Endothelial cell of umbilical vein (primary cell): ENCODE data around the gene PRRG2. TPM values are rescaled to one million over a fixed set of nuclear protein-coding genes. Genes with fewer than 3 reads are reported as not detected.

Experiments used
- BruUV-seq: library from RNA; stranded (reverse); fragments of 400-500 nt; replicated peaks from 2 replicates; lab custom pipeline; 2021; lab: Mats Ljungman, UMichigan
- CTCF ChIA-PET: fragments of 300-600, 350-600 bp; sonication (Branson Sonifier 250); formaldehyde crosslinking; loops from one replicate; lab custom pipeline; 2021; ENCODE audit warnings: antibody characterized with exemption, inconsistent platforms; lab: Charles Lee
- POLR2A ChIA-PET: fragments of 300-600, 350-600 bp; sonication (Branson Sonifier 250); formaldehyde crosslinking; loops from one replicate; lab custom pipeline; 2021; ENCODE audit warnings: antibody characterized with exemption, inconsistent platforms; lab: Charles Lee
- DNase-seq: peaks from one replicate; pipeline ENCODE4 v3.0.0-alpha.2; 2011; ENCODE audit warnings: low read depth, low spot score
- FAIRE-seq: peaks from 2 replicates; lab custom pipeline; 2011; peaks lifted over from hg19 to GRCh38; lab: Jason Lieb, UNC
- H2AFZ ChIP-seq: 2 replicates; pipeline ENCODE4 v1.6.0; 2012; ENCODE audit warnings: low read depth, low read length, control low read depth, inconsistent platforms
- H3K27ac ChIP-seq: 2 replicates; pipeline ENCODE4 v1.5.1; 2011; ENCODE audit warnings: low read depth, mild to moderate bottlenecking, control low read depth, low read length, moderate library complexity; ENCODE audit not compliant: insufficient read depth
- H3K27me3 ChIP-seq, 2 experiments: 2 replicates each; pipeline versions ENCODE4 v1.6.0 to v1.6.1; 2011; ENCODE audit warnings: low read length in 2 of 2, mixed read lengths in 1 of 2; ENCODE audit not compliant: control insufficient read depth in 2 of 2, insufficient read depth in 2 of 2
- H3K36me3 ChIP-seq, 2 experiments: 2 replicates in 1 of 2; 3 replicates in 1 of 2; pipeline ENCODE4 v1.5.1; 2011; ENCODE audit warnings: low read length in 2 of 2, mild to moderate bottlenecking in 1 of 2, moderate library complexity in 1 of 2; ENCODE audit not compliant: control insufficient read depth in 2 of 2, insufficient read depth in 2 of 2; ENCODE audit errors: extremely low read depth in 1 of 2
- H3K4me1 ChIP-seq: 3 replicates; pipeline ENCODE4 v1.5.1; 2011; ENCODE audit warnings: mild to moderate bottlenecking, low read length; ENCODE audit not compliant: control insufficient read depth, insufficient read depth; ENCODE audit errors: extremely low read depth
- H3K4me2 ChIP-seq: 2 replicates; pipeline ENCODE4 v1.6.1; 2011; ENCODE audit warnings: low read length, control low read depth, mixed read lengths; ENCODE audit not compliant: insufficient read depth
- H3K4me3 ChIP-seq, 3 experiments: fragments of 200-600 bp in 1 of 3; sonication (generic), shearing (Covaris generic) in 1 of 3; replicated peaks in 1 of 3; 2 replicates each; pipeline ENCODE4 v1.5.1; 2011 to 2016; ENCODE audit warnings: control low read depth in 3 of 3, low read length in 3 of 3, mild to moderate bottlenecking in 2 of 3, inconsistent platforms in 1 of 3, low read depth in 1 of 3, moderate library complexity in 1 of 3; ENCODE audit not compliant: insufficient read depth in 1 of 3
- H3K79me2 ChIP-seq: 2 replicates; pipeline ENCODE4 v1.6.0; 2012; ENCODE audit warnings: low read length, inconsistent platforms; ENCODE audit not compliant: control insufficient read depth, insufficient read depth
- H3K9ac ChIP-seq: replicated peaks from 2 replicates; pipeline ENCODE3; 2011; ENCODE audit warnings: low read length, control low read depth; ENCODE audit not compliant: insufficient read depth; ENCODE audit errors: extremely low read depth
- H3K9me1 ChIP-seq: replicated peaks from 3 replicates; pipeline ENCODE4 v1.6.0; 2011; ENCODE audit warnings: mild to moderate bottlenecking, low read length; ENCODE audit not compliant: control insufficient read depth, insufficient read depth; ENCODE audit errors: extremely low read depth
- H3K9me3 ChIP-seq: replicated peaks from 2 replicates; pipeline ENCODE4 v1.5.1; 2012; ENCODE audit warnings: low read length, inconsistent platforms; ENCODE audit not compliant: control insufficient read depth, insufficient read depth
- H4K20me1 ChIP-seq: replicated peaks from 2 replicates; pipeline ENCODE3; 2011; ENCODE audit warnings: mild to moderate bottlenecking, low read length; ENCODE audit not compliant: control insufficient read depth, insufficient read depth; ENCODE audit errors: extremely low read depth
- CTCF ChIP-seq, 2 donors: IDR thresholded peaks; 1 replicate in 1 of 2; 2 replicates in 1 of 2; pipeline ENCODE4 v1.5.1; 2011; ENCODE audit warnings: low read length in 2 of 2, mild to moderate bottlenecking in 2 of 2, moderate library complexity in 2 of 2, control low read depth in 1 of 2, inconsistent platforms in 1 of 2, low read depth in 1 of 2; ENCODE audit not compliant: insufficient read depth in 1 of 2; ENCODE audit errors: extremely low read depth in 1 of 2
- EZH2 ChIP-seq: IDR thresholded peaks from 2 replicates; pipeline ENCODE4 v1.6.1; 2012; ENCODE audit warnings: borderline replicate concordance, low read depth, mild to moderate bottlenecking, moderate library complexity, low read length, inconsistent platforms; ENCODE audit not compliant: severe bottlenecking
- FOS ChIP-seq: IDR thresholded peaks from 2 replicates; pipeline ENCODE4 v1.6.1; 2011; ENCODE audit warnings: mild to moderate bottlenecking, low read length, moderate library complexity, borderline replicate concordance; ENCODE audit not compliant: insufficient read depth
- GATA2 ChIP-seq: IDR thresholded peaks from 2 replicates; pipeline ENCODE4 v1.7.0; 2011; ENCODE audit warnings: low read depth, mild to moderate bottlenecking, moderate library complexity, mixed read lengths, low read length; ENCODE audit not compliant: insufficient read length, insufficient read depth
- JUN ChIP-seq: IDR thresholded peaks from 2 replicates; pipeline ENCODE4 v1.6.1; 2011; ENCODE audit warnings: borderline replicate concordance, low read depth; ENCODE audit not compliant: insufficient read length, insufficient read depth
- MAX ChIP-seq: IDR thresholded peaks from 2 replicates; pipeline ENCODE4 v1.6.1; 2011; ENCODE audit not compliant: insufficient read depth, insufficient read length
- MYC ChIP-seq: IDR thresholded peaks from one replicate; pipeline ENCODE4 v1.6.1; 2011; ENCODE audit warnings: mild to moderate bottlenecking, low read depth, low read length
- POLR2A ChIP-seq: IDR thresholded peaks from 2 replicates; pipeline ENCODE4 v1.6.1; 2012; ENCODE audit warnings: low read depth, mild to moderate bottlenecking, control low read depth, low read length
- POLR2AphosphoS5 ChIP-seq: IDR thresholded peaks from 2 replicates; pipeline ENCODE4 v1.6.1; 2012; ENCODE audit warnings: low read depth, mild to moderate bottlenecking, control low read depth, low read length, moderate library complexity; ENCODE audit not compliant: insufficient read depth
- dilution Hi-C: fragments of 300-500 bp; cut with MboI; formaldehyde crosslinking; loops from one replicate; pipeline ENCODE4 v1.15.0; 2019; ENCODE audit warnings: low sequenced_read_pairs; ENCODE audit not compliant: extremely low pct_ligation_motif_present
- intact Hi-C: fragments of 100-400 bp; cut with micrococcal nuclease; formaldehyde crosslinking; loops from one replicate; pipeline ENCODE4 v1.10.0; 2022
- polyA plus RNA-seq, 4 experiments: library from polyadenylated mRNA; depleted of rRNA in 3 of 4; stranded (reverse) in 3 of 4; unstranded in 1 of 4; fragments of >200 nt; gene quantifications; 2 replicates each; pipeline versions ENCODE4 v1.2.1 to v1.2.3, GENCODE V29; 2011 to 2012; ENCODE audit warnings: missing spikeins in 1 of 4
- small RNA-seq: library from RNA; depleted of rRNA; stranded (forward); fragments of <200 nt; gene quantifications from one replicate; pipeline ENCODE3, GENCODE V24; 2012; ENCODE audit warnings: low replicate concordance, low read depth; ENCODE audit not compliant: insufficient read depth, insufficient read length
- total RNA-seq: library from RNA; stranded (reverse); gene quantifications from 2 replicates; pipeline ENCODE4 v1.2.3, GENCODE V29; 2021

PRRG2 gene
- total and polyA plus RNA-seq, 2 donors (not counting 3 experiments of a cell fraction or from before 2014, with no cell fraction given) = 2.6 to 2.9 TPM

GRCh38 chr19:49640113-49640898, 59.2 kb downstream of the PRRG2 start, which contains the start of gene RRAS:
TSS of gene RRAS (minus strand) at chr19:49640143. CDS start at chr19:49640098, 45 bp downstream.
- FAIRE-seq (peak; percentile 100), DNase-seq (peak; percentile 100)
- Histone ChIP-seq H3K36me3 (peaks cover 0 to 1% of the 10 kb centered on the region in 2 experiments), H3K27me3 (no peaks in the 10 kb centered on the region), H3K4me1 (peaks cover 33% of the 10 kb centered on the region), H2AFZ (no peak within 1 kb of the TSS), H4K20me1 (no peaks in the 10 kb centered on the region), H3K4me2 (peak within 1 kb of the TSS; percentile 68), H3K9me3 (no peaks in the 10 kb centered on the region), H3K27ac (peak within 1 kb of the TSS; percentile 99), H3K9ac (peak within 1 kb of the TSS; percentile 99), H3K79me2 (peaks cover 46% of the 10 kb centered on the region), H3K9me1 (no peaks in the 10 kb centered on the region), H3K4me3 (peak within 1 kb of the TSS; percentile 57 to 83 (median 72))
- BruUV-seq = no TSS peak
- ChIA-PET POLR2A (interaction anchor here (0.5 to 1.9 kb wide), 17 partner anchors 9 to 375 kb away, joined by 3 to 15 read pairs (median 5); partner anchors contain the start of genes AP2A1, NOSIP, PRMT1 and RCN3), CTCF (interaction anchor here (0.6 to 1.5 kb wide), 11 partner anchors 9 to 94 kb away, joined by 3 to 11 read pairs (median 4); no protein-coding TSS in a partner anchor)
- intact Hi-C loops = loop anchor here (1.0 to 5.0 kb wide), 11 partner anchors 25 to 288 kb away; partner anchors contain the start of genes AKT1S1, ALDH16A1, ATF5 and BCL2L12
- TF ChIP-seq EZH2 = no peak
- no peak for TF ChIP-seq MAX
- TF ChIP-seq MYC = no peak
- no peak for TF ChIP-seq GATA2
- TF ChIP-seq CTCF (IDR thresholded peaks at IDR 0.05; ENCODE audit: extremely low read depth in 1 of 2, insufficient read depth in 1 of 2, low read depth in 1 of 2, low read length in 2 of 2) = no peak
- peak; percentile 82 for TF ChIP-seq FOS
- peak; percentile 93 for TF ChIP-seq POLR2A
- TF ChIP-seq POLR2AphosphoS5 = peak; percentile 93
- TF ChIP-seq JUN = peak; percentile 81
- dilution Hi-C loops = no loop called here

Small RNA genes within 50 kb of the gene (small RNA-seq; reads per million reads assigned to genes)
- not detected for gene RF00019

Other genes with a start within 250 kb of the PRRG2 start
- gene CD37, start 245.9 kb upstream of the PRRG2 start, total RNA-seq = not detected in 2 replicates
- gene CD37, start 245.9 kb upstream of the PRRG2 start, polyA plus RNA-seq = not detected in 2 replicates
- gene TEAD2, start 218.9 kb upstream of the PRRG2 start, total RNA-seq = 89.4 and 93.3 TPM in 2 replicates
- 60.3 and 60.9 TPM in 2 replicates for gene TEAD2, start 218.9 kb upstream of the PRRG2 start, polyA plus RNA-seq
- gene DKKL1, start 217.4 kb upstream of the PRRG2 start, total RNA-seq = not detected in 2 replicates
- gene DKKL1, start 217.4 kb upstream of the PRRG2 start, polyA plus RNA-seq = 0.21 and 0.35 TPM in 2 replicates
- not detected in 2 replicates for gene KASH5, start 193.1 kb upstream of the PRRG2 start, total RNA-seq
- gene KASH5, start 193.1 kb upstream of the PRRG2 start, polyA plus RNA-seq = 0.03 TPM in 1 of 2 replicates, not detected in the other
- gene PTH2, start 157.9 kb upstream of the PRRG2 start, total RNA-seq = not detected in 2 replicates
- gene PTH2, start 157.9 kb upstream of the PRRG2 start, polyA plus RNA-seq = not detected in 2 replicates
- gene GFY, start 155.9 kb upstream of the PRRG2 start, total RNA-seq = not detected in 2 replicates
- not detected in 2 replicates for gene GFY, start 155.9 kb upstream of the PRRG2 start, polyA plus RNA-seq
- 0.13 and 0.25 TPM in 2 replicates for gene SLC17A7, start 139.8 kb upstream of the PRRG2 start, total RNA-seq
- 0.06 and 0.07 TPM in 2 replicates for gene SLC17A7, start 139.8 kb upstream of the PRRG2 start, polyA plus RNA-seq
- gene PIH1D1, start 129.5 kb upstream of the PRRG2 start, total RNA-seq = 84.1 and 86.9 TPM in 2 replicates
- gene PIH1D1, start 129.5 kb upstream of the PRRG2 start, polyA plus RNA-seq = 72.6 and 83.2 TPM in 2 replicates
- gene ALDH16A1, start 128.1 kb upstream of the PRRG2 start, total RNA-seq = 27.6 and 38.8 TPM in 2 replicates
- gene ALDH16A1, start 128.1 kb upstream of the PRRG2 start, polyA plus RNA-seq = 33.2 and 42.3 TPM in 2 replicates
- 4.7 and 5.7 TPM in 2 replicates for gene FLT3LG, start 107.1 kb upstream of the PRRG2 start, total RNA-seq
- 5.0 and 5.6 TPM in 2 replicates for gene FLT3LG, start 107.1 kb upstream of the PRRG2 start, polyA plus RNA-seq
- gene RPL13A, start 93.7 kb upstream of the PRRG2 start, total RNA-seq = 2,291 and 2,318 TPM in 2 replicates
- 4,148 and 5,694 TPM in 2 replicates for gene RPL13A, start 93.7 kb upstream of the PRRG2 start, polyA plus RNA-seq
- 1,764 and 1,843 TPM in 2 replicates for gene RPS11, start 84.9 kb upstream of the PRRG2 start, total RNA-seq
- 4,411 and 4,760 TPM in 2 replicates for gene RPS11, start 84.9 kb upstream of the PRRG2 start, polyA plus RNA-seq
- gene FCGRT, start 68.7 kb upstream of the PRRG2 start, total RNA-seq = 98.2 and 134 TPM in 2 replicates
- gene FCGRT, start 68.7 kb upstream of the PRRG2 start, polyA plus RNA-seq = 197 and 215 TPM in 2 replicates
- 94.4 and 96.1 TPM in 2 replicates for gene RCN3, start 53.3 kb upstream of the PRRG2 start, total RNA-seq
- 52.7 and 68.3 TPM in 2 replicates for gene RCN3, start 53.3 kb upstream of the PRRG2 start, polyA plus RNA-seq
- gene NOSIP, start 760 bp upstream of the PRRG2 start, total RNA-seq = 77.5 and 79.8 TPM in 2 replicates
- gene NOSIP, start 760 bp upstream of the PRRG2 start, polyA plus RNA-seq = 128 and 199 TPM in 2 replicates
- 35.6 and 37.0 TPM in 2 replicates for gene PRR12, start 9.9 kb downstream of the PRRG2 start, total RNA-seq
- gene PRR12, start 9.9 kb downstream of the PRRG2 start, polyA plus RNA-seq = 1.6 and 1.9 TPM in 2 replicates
- 84.8 and 89.5 TPM in 2 replicates for gene RRAS, start 58.8 kb downstream of the PRRG2 start, total RNA-seq
- gene RRAS, start 58.8 kb downstream of the PRRG2 start, polyA plus RNA-seq = 250 and 329 TPM in 2 replicates
- gene SCAF1, start 60.9 kb downstream of the PRRG2 start, total RNA-seq = 75.8 and 83.8 TPM in 2 replicates
- 9.6 and 13.3 TPM in 2 replicates for gene SCAF1, start 60.9 kb downstream of the PRRG2 start, polyA plus RNA-seq
- gene IRF3, start 84.5 kb downstream of the PRRG2 start, total RNA-seq = 73.5 and 79.1 TPM in 2 replicates
- gene IRF3, start 84.5 kb downstream of the PRRG2 start, polyA plus RNA-seq = 64.8 and 92.1 TPM in 2 replicates
- 52.4 and 58.5 TPM in 2 replicates for gene BCL2L12, start 84.6 kb downstream of the PRRG2 start, total RNA-seq
- 49.8 and 62.2 TPM in 2 replicates for gene BCL2L12, start 84.6 kb downstream of the PRRG2 start, polyA plus RNA-seq
- gene PRMT1, start 96.0 kb downstream of the PRRG2 start, total RNA-seq = 234 and 242 TPM in 2 replicates
- 542 and 599 TPM in 2 replicates for gene PRMT1, start 96.0 kb downstream of the PRRG2 start, polyA plus RNA-seq
- gene ADM5, start 108.3 kb downstream of the PRRG2 start, total RNA-seq = 3.3 and 4.4 TPM in 2 replicates
- 3.3 and 4.5 TPM in 2 replicates for gene ADM5, start 108.3 kb downstream of the PRRG2 start, polyA plus RNA-seq
- 24.7 and 45.7 TPM in 2 replicates for gene CPT1C, start 109.8 kb downstream of the PRRG2 start, total RNA-seq
- 80.8 and 88.3 TPM in 2 replicates for gene CPT1C, start 109.8 kb downstream of the PRRG2 start, polyA plus RNA-seq
- gene TSKS, start 182.0 kb downstream of the PRRG2 start, total RNA-seq = not detected in 2 replicates
- 0.03 TPM in 1 of 2 replicates, not detected in the other for gene TSKS, start 182.0 kb downstream of the PRRG2 start, polyA plus RNA-seq
- gene AP2A1, start 185.7 kb downstream of the PRRG2 start, total RNA-seq = 108 TPM in 2 replicates
- gene AP2A1, start 185.7 kb downstream of the PRRG2 start, polyA plus RNA-seq = 113 and 114 TPM in 2 replicates
- 14.0 and 15.3 TPM in 2 replicates for gene FUZ, start 232.0 kb downstream of the PRRG2 start, total RNA-seq
- 12.3 and 14.5 TPM in 2 replicates for gene FUZ, start 232.0 kb downstream of the PRRG2 start, polyA plus RNA-seq
- 55.8 and 62.9 TPM in 2 replicates for gene MED25, start 237.0 kb downstream of the PRRG2 start, total RNA-seq
- 28.3 and 31.7 TPM in 2 replicates for gene MED25, start 237.0 kb downstream of the PRRG2 start, polyA plus RNA-seq